NCI-H2196 treated with DMSO at 0.1 percent for 48 hours (cell line): ENCODE results near the gene OR5I1.
"Not testable (repeated sequence)": the region's sequence is repeated elsewhere in the genome, so short reads cannot be mapped to it uniquely, and the experiment has no call there.

Source experiments
- DNase-seq: peaks from one replicate; lab custom pipeline; 2025; ENCODE audit not compliant: unreplicated experiment; lab: John Stamatoyannopoulos, UW

Gene OR5I1

GRCh38 chr11:55936300-55936699 lies at the start of gene OR5I1:
TSS of gene OR5I1 (minus strand) at chr11:55936400. CDS start at chr11:55936400, 0 bp downstream.
- no peak for DNase-seq

- DNase-seq = no peak
These were observed 34.7 kb upstream of the OR5I1 start for GRCh38 chr11:55970935-55971334.

- no peak for DNase-seq
These were observed 33.6 kb upstream of the OR5I1 start, which contains the start of gene OR10AG1 for GRCh38 chr11:55969845-55970244. TSS of gene OR10AG1 (minus strand) at chr11:55969945. CDS start at chr11:55969907, 38 bp downstream.

GRCh38 chr11:55967914-55968313 lies 31.7 kb upstream of the OR5I1 start:
- DNase-seq = no peak

GRCh38 chr11:55966391-55966790 lies 30.2 kb upstream of the OR5I1 start:
- DNase-seq = no peak

- no peak for DNase-seq
These were observed 20.3 kb upstream of the OR5I1 start for GRCh38 chr11:55956521-55956920.

- no peak for DNase-seq
These were observed 13.1 kb upstream of the OR5I1 start for GRCh38 chr11:55949330-55949729.

GRCh38 chr11:55942785-55943392 lies 6.7 kb upstream of the OR5I1 start:
- DNase-seq = no peak

- DNase-seq = no peak
These were observed 15.7 kb downstream of the OR5I1 start for GRCh38 chr11:55920537-55920936.

- no peak for DNase-seq
These were observed 21.7 kb downstream of the OR5I1 start, which contains the start of gene OR5W2 for GRCh38 chr11:55914482-55914881. TSS of gene OR5W2 (minus strand) at chr11:55914582. CDS start at chr11:55914582, 0 bp downstream.

GRCh38 chr11:55902308-55902707 lies 33.9 kb downstream of the OR5I1 start:
- DNase-seq = no peak

GRCh38 chr11:55895216-55895615 lies 41.0 kb downstream of the OR5I1 start:
- no peak for DNase-seq

- DNase-seq = not testable (repeated sequence)
These were observed 50.7 kb downstream of the OR5I1 start for GRCh38 chr11:55885481-55885880.
